VCaP (cell line): ENCODE results near the gene COQ10A.

Experiments used
- H3K27ac ChIP-seq: fragments of 450-650 bp; 2 replicates; pipeline ENCODE4 v1.5.1; 2017
- TF ChIP-seq, protein P1 (sequence below): fragments of 450-650 bp; conservative IDR thresholded peaks from 2 replicates; pipeline ENCODE4 v1.5.1; 2017; ENCODE audit warnings: mild to moderate bottlenecking, moderate library complexity

The COQ10A gene

DNA sequence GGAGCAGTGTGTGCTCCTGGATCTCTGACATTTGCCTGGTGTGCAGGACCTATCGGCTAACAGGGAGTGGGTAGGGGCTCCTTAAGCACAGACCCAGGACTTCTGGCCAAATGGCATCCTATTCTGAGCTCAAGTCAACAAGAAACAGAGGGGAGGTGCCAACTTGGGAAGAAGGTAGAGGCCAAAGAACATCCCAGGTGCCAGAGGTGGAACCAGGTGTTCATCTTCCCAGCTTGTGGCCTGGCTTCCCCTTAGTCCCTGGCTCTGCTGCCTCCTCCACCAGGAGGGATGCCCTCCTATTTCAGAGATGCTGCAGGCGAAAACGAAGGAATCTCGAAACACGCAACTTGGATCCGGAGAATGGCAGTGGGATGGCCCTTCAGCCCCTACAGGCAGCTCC lies 30.7 kb upstream of the COQ10A start:
- H3K27ac ChIP-seq, result no peak overlapping the region
- TF ChIP-seq, protein P1, sequence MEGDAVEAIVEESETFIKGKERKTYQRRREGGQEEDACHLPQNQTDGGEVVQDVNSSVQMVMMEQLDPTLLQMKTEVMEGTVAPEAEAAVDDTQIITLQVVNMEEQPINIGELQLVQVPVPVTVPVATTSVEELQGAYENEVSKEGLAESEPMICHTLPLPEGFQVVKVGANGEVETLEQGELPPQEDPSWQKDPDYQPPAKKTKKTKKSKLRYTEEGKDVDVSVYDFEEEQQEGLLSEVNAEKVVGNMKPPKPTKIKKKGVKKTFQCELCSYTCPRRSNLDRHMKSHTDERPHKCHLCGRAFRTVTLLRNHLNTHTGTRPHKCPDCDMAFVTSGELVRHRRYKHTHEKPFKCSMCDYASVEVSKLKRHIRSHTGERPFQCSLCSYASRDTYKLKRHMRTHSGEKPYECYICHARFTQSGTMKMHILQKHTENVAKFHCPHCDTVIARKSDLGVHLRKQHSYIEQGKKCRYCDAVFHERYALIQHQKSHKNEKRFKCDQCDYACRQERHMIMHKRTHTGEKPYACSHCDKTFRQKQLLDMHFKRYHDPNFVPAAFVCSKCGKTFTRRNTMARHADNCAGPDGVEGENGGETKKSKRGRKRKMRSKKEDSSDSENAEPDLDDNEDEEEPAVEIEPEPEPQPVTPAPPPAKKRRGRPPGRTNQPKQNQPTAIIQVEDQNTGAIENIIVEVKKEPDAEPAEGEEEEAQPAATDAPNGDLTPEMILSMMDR, result no peak

DNA sequence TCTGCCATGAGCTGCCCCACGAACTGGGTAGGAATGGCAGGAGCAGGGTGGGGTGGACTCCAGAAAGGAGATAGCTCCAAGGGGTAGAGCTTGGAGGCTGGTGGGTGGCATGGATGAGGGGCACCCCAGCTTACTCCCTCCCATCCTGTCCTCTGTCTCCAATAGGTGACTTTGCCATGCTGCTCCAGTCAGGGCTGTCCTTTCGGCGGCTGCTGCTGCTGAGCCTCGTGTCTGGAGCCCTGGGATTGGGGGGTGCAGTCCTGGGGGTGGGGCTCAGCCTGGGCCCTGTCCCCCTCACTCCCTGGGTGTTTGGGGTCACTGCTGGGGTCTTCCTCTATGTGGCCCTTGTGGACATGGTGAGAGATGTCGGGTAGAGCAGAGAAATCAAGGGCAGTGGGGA lies 29.8 kb upstream of the COQ10A start:
- H3K27ac ChIP-seq, result no peak overlapping the region
- TF ChIP-seq, protein P1, result no peak

DNA sequence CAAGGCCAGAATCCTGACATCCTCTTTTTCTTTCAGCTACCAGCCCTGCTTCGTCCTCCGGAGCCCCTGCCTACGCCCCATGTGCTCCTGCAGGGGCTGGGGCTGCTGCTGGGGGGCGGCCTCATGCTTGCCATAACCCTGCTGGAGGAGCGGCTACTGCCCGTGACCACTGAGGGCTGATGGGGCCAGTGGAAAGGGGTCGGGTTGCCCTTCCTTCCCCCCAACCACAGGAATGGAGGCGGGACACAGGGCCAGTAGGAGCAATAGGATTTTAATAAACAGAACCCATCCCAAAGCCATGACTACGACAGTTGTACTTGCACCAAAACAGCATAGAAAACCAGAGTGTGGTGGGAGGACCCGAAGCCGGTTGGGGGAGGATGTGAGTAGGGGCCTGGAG lies 29.2 kb upstream of the COQ10A start:
- TF ChIP-seq, protein P1, result no peak
- no peak overlapping the region for H3K27ac ChIP-seq

DNA sequence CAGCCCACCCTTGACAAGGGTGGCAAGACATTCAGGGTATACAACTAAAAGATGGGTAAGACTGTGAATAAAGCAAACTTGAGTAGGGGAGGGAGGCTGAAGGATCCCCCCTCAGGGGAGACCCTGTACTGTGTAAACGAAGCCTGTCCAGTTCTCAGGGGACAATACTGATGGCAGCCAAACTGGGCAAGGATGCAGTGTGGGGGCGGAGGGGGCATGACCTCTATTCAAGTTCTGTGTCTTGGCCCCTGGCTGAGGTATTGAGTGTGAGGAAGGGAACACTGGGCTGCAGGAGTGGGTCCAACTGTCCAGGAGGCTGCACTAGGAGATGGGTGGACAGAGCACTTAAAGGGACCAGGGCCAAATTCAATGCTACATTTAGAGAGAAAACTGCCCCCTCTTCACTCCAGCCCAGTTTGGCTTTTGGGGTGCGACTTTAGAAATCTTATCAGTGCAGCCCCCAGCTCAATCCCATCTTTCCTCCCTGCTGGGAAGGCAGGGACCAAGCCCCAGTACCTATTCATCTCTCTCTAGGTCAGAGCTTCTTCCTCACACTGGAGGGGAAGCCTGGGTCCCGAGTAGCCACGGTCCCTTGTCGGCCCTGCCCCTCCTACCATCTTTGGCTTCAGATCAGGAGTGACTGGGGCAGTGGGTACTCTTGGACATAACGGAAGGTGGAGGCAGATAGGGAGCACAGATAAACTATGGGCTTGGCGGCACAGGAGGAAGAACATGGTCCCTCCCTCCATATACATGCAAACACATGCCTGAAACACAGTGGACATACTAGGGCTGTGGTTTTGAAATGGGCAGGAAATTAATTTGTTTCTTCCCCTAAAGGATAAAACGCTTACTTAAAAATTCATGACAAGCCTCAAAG lies 25.1 kb upstream of the COQ10A start:
- TF ChIP-seq, protein P1, result no peak
- no peak overlapping the region for H3K27ac ChIP-seq

DNA sequence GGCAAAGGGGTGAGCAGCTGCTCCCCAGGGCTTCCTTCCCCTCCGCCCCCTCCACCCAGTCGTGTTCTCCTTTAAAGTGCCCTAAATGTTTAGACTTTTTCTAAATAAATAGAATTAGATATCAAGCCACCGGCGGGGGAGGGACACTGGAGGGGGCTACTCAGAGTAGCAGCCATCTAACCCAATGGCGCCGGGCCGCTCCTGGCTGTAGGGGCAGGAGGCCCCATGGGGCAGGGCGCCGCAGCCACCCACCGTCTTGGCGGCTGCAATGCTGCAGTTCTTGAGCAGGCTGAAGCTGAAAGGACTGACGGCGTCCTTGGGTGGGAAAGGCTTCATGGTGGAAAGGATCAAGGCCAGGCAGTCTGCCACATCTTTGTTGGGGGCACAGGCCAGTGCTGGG lies 23.8 kb upstream of the COQ10A start:
- TF ChIP-seq, protein P1, result no peak
- H3K27ac ChIP-seq, result no peak overlapping the region

DNA sequence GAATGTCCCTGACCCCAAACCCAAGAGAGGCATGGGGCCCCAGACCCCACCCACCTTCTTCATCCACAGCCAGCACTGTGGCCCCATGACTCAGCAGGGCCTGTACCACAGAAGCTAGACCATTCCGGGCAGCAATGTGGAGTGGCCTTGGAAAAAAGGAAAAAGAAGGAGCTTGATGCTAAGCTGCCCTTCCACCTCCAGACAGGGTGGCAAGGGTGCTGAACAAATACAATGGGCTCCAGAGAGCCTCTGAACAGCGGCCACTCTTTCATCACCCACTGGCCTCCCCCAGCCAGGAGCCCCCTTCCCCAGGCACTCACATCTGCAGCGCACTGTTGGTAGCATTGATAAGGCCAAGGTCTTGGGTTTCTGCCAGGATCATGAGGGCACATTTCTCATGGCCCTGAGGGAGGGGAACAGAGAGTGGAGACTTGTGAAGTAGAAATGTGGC lies 23.0 kb upstream of the COQ10A start:
- TF ChIP-seq, protein P1, result no peak
- no peak overlapping the region for H3K27ac ChIP-seq

DNA sequence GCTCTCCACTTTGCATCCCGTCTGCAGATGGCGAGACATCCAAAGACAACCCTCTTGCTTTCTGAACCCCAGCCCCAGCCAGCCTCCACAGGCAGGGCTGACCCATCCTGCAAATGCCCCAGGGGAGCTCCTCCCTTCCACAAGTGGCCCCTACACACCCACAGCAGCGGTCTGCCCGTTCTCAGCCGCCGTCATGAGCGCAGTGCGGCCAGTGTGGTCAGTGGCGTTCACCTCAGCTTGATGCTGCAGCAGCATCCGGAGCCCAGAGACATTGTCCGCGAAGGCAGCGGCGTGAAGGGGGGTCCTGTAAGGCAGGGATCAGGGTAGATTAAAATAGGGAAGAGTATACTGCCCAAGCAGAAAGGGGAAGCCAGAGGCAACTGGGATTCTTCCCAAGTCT lies 22.2 kb upstream of the COQ10A start:
- H3K27ac ChIP-seq, result no peak overlapping the region
- TF ChIP-seq, protein P1, result no peak
